NCI-H524 treated with DMSO at 0.1 percent for 48 hours (cell line): Measurements from ENCODE around the gene AK6.
"Not testable (repeated sequence)": the region's sequence is repeated elsewhere in the genome, so short reads cannot be mapped to it uniquely, and the experiment has no call there.

Experiments
- DNase-seq: peaks from one replicate; lab custom pipeline; 2025; lab: John Stamatoyannopoulos, UW

Gene AK6

GRCh38 chr5:69335341-69335935 lies 33.9 kb downstream of the AK6 start:
- DNase-seq, result no peak

GRCh38 chr5:69334793-69335268 lies 34.5 kb downstream of the AK6 start:
- DNase-seq, result no peak

- DNase-seq, result not testable (repeated sequence)
These were observed 35.5 kb downstream of the AK6 start for GRCh38 chr5:69333668-69334315.

GRCh38 chr5:69331528-69332445 lies 37.5 kb downstream of the AK6 start:
- no peak for DNase-seq

- DNase-seq, result no peak
These were observed 39.3 kb downstream of the AK6 start for GRCh38 chr5:69329905-69330489.

GRCh38 chr5:69326365-69326764 lies 43.0 kb downstream of the AK6 start:
- DNase-seq, result no peak

GRCh38 chr5:69317391-69317790 lies 51.9 kb downstream of the AK6 start:
- DNase-seq, result no peak

GRCh38 chr5:69315972-69316371 lies 53.3 kb downstream of the AK6 start:
- DNase-seq, result no peak

GRCh38 chr5:69313428-69313827 lies 55.9 kb downstream of the AK6 start:
- no peak for DNase-seq

- DNase-seq, result no peak
These were observed 56.7 kb downstream of the AK6 start for GRCh38 chr5:69312459-69313160.

GRCh38 chr5:69309380-69309779 lies 59.9 kb downstream of the AK6 start:
- no peak for DNase-seq

- DNase-seq, result no peak
These were observed 61.2 kb downstream of the AK6 start for GRCh38 chr5:69308046-69308553.

- no peak for DNase-seq
These were observed 63.8 kb downstream of the AK6 start for GRCh38 chr5:69305512-69305911.
